K562 (cell line): ENCODE results near the gene TMOD3. TPM values are rescaled to one million over a fixed set of nuclear protein-coding genes. Genes with fewer than 3 reads are reported as not detected.

Experiments
- ASH1L ChIP-seq: fragments of 450-650 bp; IDR thresholded peaks from 2 replicates; pipeline ENCODE4 v1.6.1; 2018; ENCODE audit warnings: borderline replicate concordance, mild to moderate bottlenecking, low read depth; ENCODE audit not compliant: partially characterized antibody
- CBX3 ChIP-seq, 2 experiments: IDR thresholded peaks; 1 replicate in 1 of 2; 2 replicates in 1 of 2; pipeline ENCODE4 v1.6.1; 2012; ENCODE audit warnings: inconsistent platforms in 2 of 2, low read length in 2 of 2, borderline replicate concordance in 1 of 2, control low read depth in 1 of 2
- CHCHD3 ChIP-seq: fragments of 250-450 bp; sonication (Bioruptor Pico); IDR thresholded peaks from 2 replicates; pipeline ENCODE4 v2.1.2; 2022; ENCODE audit warnings: mild to moderate bottlenecking
- CSDE1 ChIP-seq, 2 experiments: fragments of 450-650 bp; IDR thresholded peaks; 2 replicates each; pipeline ENCODE4 v1.6.1; 2016; ENCODE audit warnings: mild to moderate bottlenecking in 1 of 2
- DDX20 ChIP-seq: fragments of 450-650 bp; IDR thresholded peaks from 2 replicates; pipeline ENCODE4 v1.6.1; 2016; ENCODE audit warnings: missing genetic modification characterization, low read depth, mild to moderate bottlenecking, missing compliant biosample characterization, moderate library complexity
- ELF2 ChIP-seq: fragments of 250-450 bp; sonication (Bioruptor Pico); IDR thresholded peaks from 2 replicates; pipeline ENCODE4 v1.5.0; 2021; ENCODE audit warnings: mild to moderate bottlenecking
- GTF2E2 ChIP-seq: fragments of 200-800 bp; sonication (Bioruptor generic); IDR thresholded peaks from 2 replicates; pipeline ENCODE4 v1.6.1; 2016; ENCODE audit warnings: missing genetic modification characterization, missing compliant biosample characterization
- HNRNPUL1 ChIP-seq: fragments of 200-400 bp; formaldehyde crosslinking; IDR thresholded peaks from 2 replicates; pipeline ENCODE4 v1.6.1; 2017; ENCODE audit warnings: low read length
- KLF6 ChIP-seq: fragments of 250-450 bp; sonication (Bioruptor Pico); IDR thresholded peaks from 2 replicates; pipeline ENCODE4 v1.4.0; 2020; ENCODE audit warnings: mild to moderate bottlenecking, moderate library complexity, borderline replicate concordance
- MYBL2 ChIP-seq, 2 experiments: fragments of 450-650 bp in 1 of 2; sonication (generic) in 1 of 2; formaldehyde crosslinking in 1 of 2; IDR thresholded peaks; 2 replicates each; pipeline versions ENCODE4 v1.6.1 to v1.8.1; 2017 to 2022; ENCODE audit warnings: borderline replicate concordance in 1 of 2, inconsistent platforms in 1 of 2, low read depth in 1 of 2, mild to moderate bottlenecking in 1 of 2, missing genetic modification reagents in 1 of 2, moderate library complexity in 1 of 2
- NEUROD1 ChIP-seq: fragments of 150-350 bp; IDR thresholded peaks from 2 replicates; pipeline ENCODE4 v1.6.1; 2014; ENCODE audit warnings: borderline replicate concordance, low read length, low read depth; ENCODE audit not compliant: partially characterized antibody
- NR3C1 ChIP-seq: sonication (generic); formaldehyde crosslinking; IDR thresholded peaks from 2 replicates; pipeline ENCODE4 v1.8.1; 2022; ENCODE audit warnings: missing genetic modification reagents
- POLR2G ChIP-seq: fragments of 200-400 bp; formaldehyde crosslinking; IDR thresholded peaks from 2 replicates; pipeline ENCODE4 v1.6.1; 2017; ENCODE audit warnings: low read depth, mild to moderate bottlenecking, antibody characterized with exemption, low read length, moderate library complexity
- RFX1 ChIP-seq: fragments of 450-650 bp; IDR thresholded peaks from 2 replicates; pipeline ENCODE4 v1.6.1; 2016; ENCODE audit warnings: mild to moderate bottlenecking, moderate library complexity
- SLC30A9 ChIP-seq: fragments of 250-450 bp; sonication (Bioruptor Pico); IDR thresholded peaks from 2 replicates; pipeline ENCODE4 v1.8.0; 2022; ENCODE audit warnings: mild to moderate bottlenecking, moderate library complexity
- SRSF1 ChIP-seq: fragments of 200-400 bp; formaldehyde crosslinking; IDR thresholded peaks from 2 replicates; pipeline ENCODE4 v1.6.1; 2017; ENCODE audit warnings: mild to moderate bottlenecking, low read depth, low read length, moderate library complexity
- ZKSCAN3 ChIP-seq: fragments of 250-450 bp; sonication (Bioruptor Pico); IDR thresholded peaks from 2 replicates; pipeline ENCODE4 v1.4.0; 2020
- ZNF175 ChIP-seq: fragments of 200-800 bp; sonication (Bioruptor generic); IDR thresholded peaks from 2 replicates; pipeline ENCODE4 v1.6.1; 2016; ENCODE audit warnings: low read depth, mild to moderate bottlenecking, missing genetic modification characterization, missing compliant biosample characterization
- ZNF3 ChIP-seq: fragments of 250-450 bp; sonication (Bioruptor Pico); IDR thresholded peaks from 2 replicates; pipeline ENCODE4 v1.5.0; 2021; ENCODE audit warnings: mild to moderate bottlenecking, moderate library complexity
- polyA plus RNA-seq, 8 experiments: library from polyadenylated mRNA; depleted of rRNA in 4 of 8; stranded (reverse) in 5 of 8; unstranded in 3 of 8; fragments of >200 nt; fragmentation: Nextera tagmentation in 2 of 8; fragmentation: Illumina TruSeq in 1 of 8; extraction: Ambion mirVana in 2 of 8; extraction: Trizol in 1 of 8; gene quantifications; 2 replicates each; pipeline versions ENCODE4 v1.2.1 to v1.2.3, GENCODE V29; 2011 to 2014; ENCODE audit warnings: inconsistent platforms in 1 of 8, missing spikeins in 1 of 8
- total RNA-seq, 7 experiments: library from RNA; depleted of rRNA in 6 of 7; stranded (reverse); fragments of >200 nt in 6 of 7; fragmentation: Illumina TruSeq in 2 of 7; extraction: Trizol in 2 of 7; gene quantifications; 2 replicates each; pipeline versions ENCODE4 v1.2.1 to v1.2.3, GENCODE V29; 2011 to 2021; ENCODE audit warnings: low replicate concordance in 1 of 7
- TF ChIP-seq, protein P1 (sequence below): sonication (generic); formaldehyde crosslinking; IDR thresholded peaks from 2 replicates; pipeline ENCODE4 v1.8.1; 2023; ENCODE audit warnings: mild to moderate bottlenecking, missing genetic modification reagents
- TF ChIP-seq, protein P2 (sequence below): fragments of 250-450 bp; sonication (Bioruptor Pico); IDR thresholded peaks from 2 replicates; pipeline ENCODE4 v1.5.0; 2020; ENCODE audit warnings: mild to moderate bottlenecking
- TF ChIP-seq, protein P3 (sequence below): sonication (generic); formaldehyde crosslinking; IDR thresholded peaks from 2 replicates; pipeline ENCODE4 v1.9.0; 2022; ENCODE audit warnings: mild to moderate bottlenecking, missing genetic modification reagents
- TF ChIP-seq, protein P4 (sequence below): IDR thresholded peaks from 2 replicates; pipeline ENCODE4 v1.6.1; 2012; ENCODE audit warnings: low read depth, low read length, improper control_type of control experiment, borderline replicate concordance

The TMOD3 gene
- total and polyA plus RNA-seq, 9 of the 15 experiments (the other 6 are each of a cell fraction or from before 2014, with no cell fraction given), result 6.8 to 45.0 (median 30.9) TPM

DNA sequence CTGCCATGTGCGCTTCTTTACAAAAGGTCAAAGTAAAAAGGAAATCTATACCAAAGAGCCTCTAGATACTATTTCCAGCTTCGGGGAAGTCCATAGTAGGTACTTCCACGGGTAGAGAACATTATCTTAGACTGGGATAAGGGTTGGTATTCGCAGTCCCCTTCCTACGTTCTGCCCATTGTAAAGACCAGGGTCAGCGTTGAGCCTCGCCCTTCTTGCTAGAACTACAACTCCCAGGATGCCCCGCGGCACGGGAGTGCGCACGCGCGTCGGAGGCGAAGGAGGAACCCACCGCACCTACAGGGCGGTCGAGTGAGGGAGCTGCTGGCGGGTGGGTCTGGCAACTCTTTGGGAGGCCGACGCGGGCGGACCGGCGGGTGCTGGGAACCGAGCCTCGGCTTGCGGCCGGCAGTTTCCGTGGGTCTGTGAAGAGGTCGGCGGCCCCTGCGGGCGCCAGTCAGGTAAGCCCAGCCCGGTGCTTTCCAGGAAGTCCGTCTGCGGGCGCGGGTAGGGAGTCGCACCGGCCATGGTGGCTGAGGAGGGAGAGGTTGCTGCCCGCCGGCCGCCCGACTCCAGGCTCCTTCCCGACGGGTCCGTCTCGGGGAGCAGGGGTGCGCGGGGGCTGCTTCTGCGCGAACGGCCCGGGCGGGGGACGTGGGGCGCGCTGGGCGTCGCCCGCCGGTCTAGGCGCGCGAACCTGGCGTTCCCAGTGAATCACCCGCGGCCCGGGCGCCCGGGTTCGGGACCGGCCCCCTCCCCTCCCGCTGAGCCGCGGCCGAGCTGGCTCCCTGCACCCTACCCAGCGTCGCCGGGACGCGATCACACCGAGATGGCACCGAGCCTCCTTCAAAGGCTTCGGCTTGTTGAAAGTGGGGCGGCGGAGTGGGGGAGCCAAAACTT, at the start of gene TMOD3 (continued):
- TF ChIP-seq, protein P1, sequence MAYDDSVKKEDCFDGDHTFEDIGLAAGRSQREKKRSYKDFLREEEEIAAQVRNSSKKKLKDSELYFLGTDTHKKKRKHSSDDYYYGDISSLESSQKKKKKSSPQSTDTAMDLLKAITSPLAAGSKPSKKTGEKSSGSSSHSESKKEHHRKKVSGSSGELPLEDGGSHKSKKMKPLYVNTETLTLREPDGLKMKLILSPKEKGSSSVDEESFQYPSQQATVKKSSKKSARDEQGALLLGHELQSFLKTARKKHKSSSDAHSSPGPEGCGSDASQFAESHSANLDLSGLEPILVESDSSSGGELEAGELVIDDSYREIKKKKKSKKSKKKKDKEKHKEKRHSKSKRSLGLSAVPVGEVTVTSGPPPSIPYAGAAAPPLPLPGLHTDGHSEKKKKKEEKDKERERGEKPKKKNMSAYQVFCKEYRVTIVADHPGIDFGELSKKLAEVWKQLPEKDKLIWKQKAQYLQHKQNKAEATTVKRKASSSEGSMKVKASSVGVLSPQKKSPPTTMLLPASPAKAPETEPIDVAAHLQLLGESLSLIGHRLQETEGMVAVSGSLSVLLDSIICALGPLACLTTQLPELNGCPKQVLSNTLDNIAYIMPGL (CRISPR knock-in tag), result 0 out of 2 replicates have a peak, but pooled peaks have one; percentile 41
- TF ChIP-seq DDX20 (tag) (no peak), CHCHD3 (CRISPR knock-in tag) (no peak), ZKSCAN3 (CRISPR knock-in tag) (no peak), NR3C1 (CRISPR knock-in tag) (no peak), HNRNPUL1 (no peak), POLR2G (peak; percentile 97), RFX1 (no peak), CBX3 (IDR thresholded peaks at IDR 0.05; ENCODE audit: borderline replicate concordance in 1 of 2, low read length in 2 of 2) (no peak), ZNF3 (no peak), NEUROD1 (no peak), SRSF1 (no peak), MYBL2 (IDR thresholded peaks at IDR 0.05; ENCODE audit: low read depth) (no peak), MYBL2 (CRISPR knock-in tag; IDR thresholded peaks at IDR 0.05; ENCODE audit: borderline replicate concordance) (no peak), ZNF175 (CRISPR knock-in tag) (no peak; the same call in 1 of the 2 replicates), CSDE1 (IDR thresholded peaks at IDR 0.05) (no peak; a peak in 1 of 4 replicates), KLF6 (CRISPR knock-in tag) (no peak), ASH1L (no peak), ELF2 (0 out of 2 replicates have a peak, but pooled peaks have one; percentile 51), GTF2E2 (tag) (peak; percentile 40; the same call in 1 of the 2 replicates), SLC30A9 (CRISPR knock-in tag) (no peak)
- TF ChIP-seq, protein P2, sequence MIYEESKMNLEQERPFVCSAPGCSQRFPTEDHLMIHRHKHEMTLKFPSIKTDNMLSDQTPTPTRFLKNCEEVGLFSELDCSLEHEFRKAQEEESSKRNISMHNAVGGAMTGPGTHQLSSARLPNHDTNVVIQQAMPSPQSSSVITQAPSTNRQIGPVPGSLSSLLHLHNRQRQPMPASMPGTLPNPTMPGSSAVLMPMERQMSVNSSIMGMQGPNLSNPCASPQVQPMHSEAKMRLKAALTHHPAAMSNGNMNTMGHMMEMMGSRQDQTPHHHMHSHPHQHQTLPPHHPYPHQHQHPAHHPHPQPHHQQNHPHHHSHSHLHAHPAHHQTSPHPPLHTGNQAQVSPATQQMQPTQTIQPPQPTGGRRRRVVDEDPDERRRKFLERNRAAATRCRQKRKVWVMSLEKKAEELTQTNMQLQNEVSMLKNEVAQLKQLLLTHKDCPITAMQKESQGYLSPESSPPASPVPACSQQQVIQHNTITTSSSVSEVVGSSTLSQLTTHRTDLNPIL (CRISPR knock-in tag), result peak; percentile 25; the same call in 1 of the 2 replicates
- TF ChIP-seq, protein P3, sequence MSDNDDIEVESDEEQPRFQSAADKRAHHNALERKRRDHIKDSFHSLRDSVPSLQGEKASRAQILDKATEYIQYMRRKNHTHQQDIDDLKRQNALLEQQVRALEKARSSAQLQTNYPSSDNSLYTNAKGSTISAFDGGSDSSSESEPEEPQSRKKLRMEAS (CRISPR knock-in tag), result no peak
- TF ChIP-seq, protein P4, sequence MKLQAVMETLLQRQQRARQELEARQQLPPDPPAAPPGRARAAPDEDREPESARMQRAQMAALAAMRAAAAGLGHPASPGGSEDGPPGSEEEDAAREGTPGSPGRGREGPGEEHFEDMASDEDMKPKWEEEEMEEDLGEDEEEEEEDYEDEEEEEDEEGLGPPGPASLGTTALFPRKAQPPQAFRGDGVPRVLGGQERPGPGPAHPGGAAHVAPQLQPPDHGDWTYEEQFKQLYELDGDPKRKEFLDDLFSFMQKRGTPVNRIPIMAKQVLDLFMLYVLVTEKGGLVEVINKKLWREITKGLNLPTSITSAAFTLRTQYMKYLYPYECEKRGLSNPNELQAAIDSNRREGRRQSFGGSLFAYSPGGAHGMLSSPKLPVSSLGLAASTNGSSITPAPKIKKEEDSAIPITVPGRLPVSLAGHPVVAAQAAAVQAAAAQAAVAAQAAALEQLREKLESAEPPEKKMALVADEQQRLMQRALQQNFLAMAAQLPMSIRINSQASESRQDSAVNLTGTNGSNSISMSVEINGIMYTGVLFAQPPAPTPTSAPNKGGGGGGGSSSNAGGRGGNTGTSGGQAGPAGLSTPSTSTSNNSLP, result no peak
